Erythroblast (primary cell): ENCODE measurements around the gene PIK3AP1.

ENCODE experiments used
- GATA1 ChIP-seq: IDR thresholded peaks from 2 replicates; pipeline ENCODE4 v1.6.1; 2011; ENCODE audit warnings: low read depth, mild to moderate bottlenecking, control low read depth, low read length, moderate library complexity
- POLR2A ChIP-seq: IDR thresholded peaks from 2 replicates; pipeline ENCODE4 v1.6.1; 2011; ENCODE audit warnings: mild to moderate bottlenecking, low read length

GRCh38 chr10:96614515-96614914 is 105.8 kb downstream of the PIK3AP1 start:
- TF ChIP-seq POLR2A (no peak), GATA1 (no peak)
